Measurements from ENCODE around the gene DMXL1. TPM values are rescaled to one million over a fixed set of nuclear protein-coding genes. Genes with fewer than 3 reads are reported as not detected.
A peak's percentile ranks its signal among the peaks of the same experiment; 100 is the strongest.

The DMXL1 gene
- polyA plus RNA-seq, 2 donors = 9.3 to 14.2 TPM

- Histone ChIP-seq H3K36me3 (ENCODE audit: control insufficient read depth in 2 of 2, insufficient read depth in 2 of 2, low read length in 1 of 2) (no peaks in the 10 kb centered on the region), H3K9me3 (ENCODE audit: control insufficient read depth in 2 of 2, insufficient read depth in 1 of 2, low read depth in 1 of 2, low read length in 1 of 2) (no peaks in the 10 kb centered on the region), H3K27me3 (ENCODE audit: control insufficient read depth in 1 of 2, insufficient read depth in 2 of 2, low read length in 2 of 2) (no peaks in the 10 kb centered on the region), H3K27ac (ENCODE audit: low read depth in 2 of 2, low read length in 1 of 2) (peak overlapping the region in 1 of 2 donors; percentile 15), H3K4me3 (ENCODE audit: low read depth in 1 of 2, low read length in 2 of 2) (no peak overlapping the region), H3K4me1 (ENCODE audit: control insufficient read depth in 2 of 2, insufficient read depth in 2 of 2, low read length in 1 of 2) (peaks cover 0 to 2% of the 10 kb centered on the region in 2 donors)
- WGBS, 2 donors = 88 to 90% methylated on average over 2 of the region's 2 CpGs
These were observed 201.2 kb downstream of the DMXL1 start for GRCh38 chr5:119271758-119272730.

DNA sequence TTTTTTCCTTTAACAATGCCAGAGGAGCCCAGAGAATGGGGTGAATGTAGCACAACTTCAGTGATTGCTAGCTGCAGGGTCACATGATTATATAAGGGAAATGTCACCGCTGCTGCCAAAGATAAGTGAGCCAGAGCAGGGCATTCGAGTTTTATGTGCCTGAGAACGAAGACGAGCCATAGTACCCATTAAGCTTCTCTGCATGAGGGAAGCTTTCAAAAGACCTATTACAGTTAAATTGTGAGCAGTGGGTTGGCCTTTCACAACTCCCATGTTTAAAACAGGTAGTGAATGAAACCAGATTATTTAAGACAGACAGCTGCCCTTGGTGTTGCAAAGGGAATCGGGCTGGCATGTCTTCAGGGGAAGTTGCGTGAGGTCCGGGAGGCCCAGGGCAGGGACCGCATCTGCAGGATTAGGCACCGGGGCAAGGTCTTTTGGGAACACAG lies 202.5 kb downstream of the DMXL1 start:
- Histone ChIP-seq H3K9me3 (ENCODE audit: control insufficient read depth in 2 of 2, insufficient read depth in 1 of 2, low read depth in 1 of 2, low read length in 1 of 2) (no peaks in the 10 kb centered on the region), H3K36me3 (ENCODE audit: control insufficient read depth in 2 of 2, insufficient read depth in 2 of 2, low read length in 1 of 2) (no peaks in the 10 kb centered on the region), H3K4me3 (ENCODE audit: low read depth in 1 of 2, low read length in 2 of 2) (no peak overlapping the region), H3K27me3 (ENCODE audit: control insufficient read depth in 1 of 2, insufficient read depth in 2 of 2, low read length in 2 of 2) (no peaks in the 10 kb centered on the region), H3K27ac (ENCODE audit: low read depth in 2 of 2, low read length in 1 of 2) (peak overlapping the region in 1 of 2 donors; percentile 34), H3K4me1 (ENCODE audit: control insufficient read depth in 2 of 2, insufficient read depth in 2 of 2, low read length in 1 of 2) (peaks cover 2 to 3% of the 10 kb centered on the region in 2 donors)
- 62% methylated on average over 9 of the region's 9 CpGs for WGBS, 2 donors

- Histone ChIP-seq H3K27me3 (ENCODE audit: control insufficient read depth in 1 of 2, insufficient read depth in 2 of 2, low read length in 2 of 2) (no peaks in the 10 kb centered on the region), H3K4me1 (ENCODE audit: control insufficient read depth in 2 of 2, insufficient read depth in 2 of 2, low read length in 1 of 2) (peaks cover 2 to 4% of the 10 kb centered on the region in 2 donors), H3K27ac (ENCODE audit: low read depth in 2 of 2, low read length in 1 of 2) (peak overlapping the region; percentile 45 to 53), H3K9me3 (ENCODE audit: control insufficient read depth in 2 of 2, insufficient read depth in 1 of 2, low read depth in 1 of 2, low read length in 1 of 2) (no peaks in the 10 kb centered on the region), H3K4me3 (ENCODE audit: low read depth in 1 of 2, low read length in 2 of 2) (no peak overlapping the region), H3K36me3 (ENCODE audit: control insufficient read depth in 2 of 2, insufficient read depth in 2 of 2, low read length in 1 of 2) (no peaks in the 10 kb centered on the region)
- 51 to 52% methylated on average over 5 of the region's 5 CpGs for WGBS, 2 donors
These were observed 203.3 kb downstream of the DMXL1 start for GRCh38 chr5:119274030-119274766.

GRCh38 chr5:119274767-119275130 lies 203.9 kb downstream of the DMXL1 start:
- Histone ChIP-seq H3K27ac (ENCODE audit: low read depth in 2 of 2, low read length in 1 of 2) (peak overlapping the region; percentile 45 to 51), H3K27me3 (ENCODE audit: control insufficient read depth in 1 of 2, insufficient read depth in 2 of 2, low read length in 2 of 2) (no peaks in the 10 kb centered on the region), H3K36me3 (ENCODE audit: control insufficient read depth in 2 of 2, insufficient read depth in 2 of 2, low read length in 1 of 2) (no peaks in the 10 kb centered on the region), H3K9me3 (ENCODE audit: control insufficient read depth in 2 of 2, insufficient read depth in 1 of 2, low read depth in 1 of 2, low read length in 1 of 2) (no peaks in the 10 kb centered on the region), H3K4me1 (ENCODE audit: control insufficient read depth in 2 of 2, insufficient read depth in 2 of 2, low read length in 1 of 2) (peaks cover 2 to 4% of the 10 kb centered on the region in 2 donors), H3K4me3 (ENCODE audit: low read depth in 1 of 2, low read length in 2 of 2) (no peak overlapping the region)

GRCh38 chr5:119275146-119275545 lies 204.3 kb downstream of the DMXL1 start:
- H3K36me3 ChIP-seq (ENCODE audit: control insufficient read depth in 2 of 2, insufficient read depth in 2 of 2, low read length in 1 of 2) = no peaks in the 10 kb centered on the region
- 78 to 82% methylated on average over 6 of the region's 6 CpGs for WGBS, 2 donors
- no peak overlapping the region for H3K4me3 ChIP-seq (ENCODE audit: low read depth in 1 of 2, low read length in 2 of 2)
- no peaks in the 10 kb centered on the region for H3K27me3 ChIP-seq (ENCODE audit: control insufficient read depth in 1 of 2, insufficient read depth in 2 of 2, low read length in 2 of 2)
- H3K4me1 ChIP-seq (ENCODE audit: control insufficient read depth in 2 of 2, insufficient read depth in 2 of 2, low read length in 1 of 2) = peaks cover 2 to 4% of the 10 kb centered on the region in 2 donors
- no peak overlapping the region for H3K27ac ChIP-seq (ENCODE audit: low read depth in 2 of 2, low read length in 1 of 2)
- no peaks in the 10 kb centered on the region for H3K9me3 ChIP-seq (ENCODE audit: control insufficient read depth in 2 of 2, insufficient read depth in 1 of 2, low read depth in 1 of 2, low read length in 1 of 2)

DNA sequence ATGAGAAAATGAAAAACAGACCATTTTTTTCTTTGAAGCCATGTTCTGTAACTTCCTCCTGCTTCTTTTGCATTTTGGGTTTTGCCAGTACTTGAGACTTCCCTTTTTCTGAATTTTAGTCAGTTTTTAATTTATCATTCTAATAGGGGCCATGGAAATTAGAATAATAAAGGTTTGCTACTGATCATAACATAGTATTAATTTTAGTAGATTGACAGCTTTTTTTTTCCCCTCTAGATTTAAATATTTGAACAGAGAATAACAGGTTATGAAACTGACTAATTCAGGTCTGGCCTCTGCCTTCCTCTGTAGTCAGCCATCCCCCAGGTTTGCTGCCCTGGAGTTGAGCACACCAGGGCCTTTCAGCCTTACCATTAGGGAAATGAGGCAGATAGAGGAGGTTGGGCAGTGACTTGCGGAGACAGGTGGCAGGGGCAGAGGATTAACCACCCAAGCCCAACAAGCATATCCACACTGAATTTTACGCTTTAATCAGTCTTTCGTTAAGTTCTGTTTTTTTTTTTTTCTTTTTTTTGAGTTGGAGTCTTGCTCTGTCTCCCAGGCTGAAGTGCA lies 204.8 kb downstream of the DMXL1 start:
- 85 to 88% methylated on average over 3 of the region's 3 CpGs for WGBS, 2 donors
- H3K4me1 ChIP-seq (ENCODE audit: control insufficient read depth in 2 of 2, insufficient read depth in 2 of 2, low read length in 1 of 2) = peaks cover 2 to 4% of the 10 kb centered on the region in 2 donors
- no peak overlapping the region for H3K4me3 ChIP-seq (ENCODE audit: low read depth in 1 of 2, low read length in 2 of 2)
- no peaks in the 10 kb centered on the region for H3K9me3 ChIP-seq (ENCODE audit: control insufficient read depth in 2 of 2, insufficient read depth in 1 of 2, low read depth in 1 of 2, low read length in 1 of 2)
- no peaks in the 10 kb centered on the region for H3K27me3 ChIP-seq (ENCODE audit: control insufficient read depth in 1 of 2, insufficient read depth in 2 of 2, low read length in 2 of 2)
- no peak overlapping the region for H3K27ac ChIP-seq (ENCODE audit: low read depth in 2 of 2, low read length in 1 of 2)
- H3K36me3 ChIP-seq (ENCODE audit: control insufficient read depth in 2 of 2, insufficient read depth in 2 of 2, low read length in 1 of 2) = no peaks in the 10 kb centered on the region

- H3K27ac ChIP-seq (ENCODE audit: low read depth in 2 of 2, low read length in 1 of 2) = no peak overlapping the region
- peaks cover 2 to 4% of the 10 kb centered on the region in 2 donors for H3K4me1 ChIP-seq (ENCODE audit: control insufficient read depth in 2 of 2, insufficient read depth in 2 of 2, low read length in 1 of 2)
- H3K9me3 ChIP-seq (ENCODE audit: control insufficient read depth in 2 of 2, insufficient read depth in 1 of 2, low read depth in 1 of 2, low read length in 1 of 2) = no peaks in the 10 kb centered on the region
- H3K27me3 ChIP-seq (ENCODE audit: control insufficient read depth in 1 of 2, insufficient read depth in 2 of 2, low read length in 2 of 2) = no peaks in the 10 kb centered on the region
- 84 to 85% methylated on average over 5 of the region's 5 CpGs for WGBS, 2 donors
- no peaks in the 10 kb centered on the region for H3K36me3 ChIP-seq (ENCODE audit: control insufficient read depth in 2 of 2, insufficient read depth in 2 of 2, low read length in 1 of 2)
- H3K4me3 ChIP-seq (ENCODE audit: low read depth in 1 of 2, low read length in 2 of 2) = no peak overlapping the region
These were observed 206.1 kb downstream of the DMXL1 start for GRCh38 chr5:119276978-119277377.

GRCh38 chr5:119279093-119279492 lies 208.2 kb downstream of the DMXL1 start:
- Histone ChIP-seq H3K4me3 (ENCODE audit: low read depth in 1 of 2, low read length in 2 of 2) (no peak overlapping the region), H3K27me3 (ENCODE audit: control insufficient read depth in 1 of 2, insufficient read depth in 2 of 2, low read length in 2 of 2) (no peaks in the 10 kb centered on the region), H3K4me1 (ENCODE audit: control insufficient read depth in 2 of 2, insufficient read depth in 2 of 2, low read length in 1 of 2) (peaks cover 2 to 4% of the 10 kb centered on the region in 2 donors), H3K36me3 (ENCODE audit: control insufficient read depth in 2 of 2, insufficient read depth in 2 of 2, low read length in 1 of 2) (no peaks in the 10 kb centered on the region), H3K9me3 (ENCODE audit: control insufficient read depth in 2 of 2, insufficient read depth in 1 of 2, low read depth in 1 of 2, low read length in 1 of 2) (no peaks in the 10 kb centered on the region), H3K27ac (ENCODE audit: low read depth in 2 of 2, low read length in 1 of 2) (no peak overlapping the region)
- WGBS, 2 donors = 71 to 80% methylated on average over 1 of the region's 1 CpG

GRCh38 chr5:119280380-119280779 lies 209.5 kb downstream of the DMXL1 start:
- peaks cover 2 to 6% of the 10 kb centered on the region in 2 donors for H3K4me1 ChIP-seq (ENCODE audit: control insufficient read depth in 2 of 2, insufficient read depth in 2 of 2, low read length in 1 of 2)
- no peak overlapping the region for H3K4me3 ChIP-seq (ENCODE audit: low read depth in 1 of 2, low read length in 2 of 2)
- no peaks in the 10 kb centered on the region for H3K27me3 ChIP-seq (ENCODE audit: control insufficient read depth in 1 of 2, insufficient read depth in 2 of 2, low read length in 2 of 2)
- H3K36me3 ChIP-seq (ENCODE audit: control insufficient read depth in 2 of 2, insufficient read depth in 2 of 2, low read length in 1 of 2) = no peaks in the 10 kb centered on the region
- no peaks in the 10 kb centered on the region for H3K9me3 ChIP-seq (ENCODE audit: control insufficient read depth in 2 of 2, insufficient read depth in 1 of 2, low read depth in 1 of 2, low read length in 1 of 2)
- WGBS, 2 donors = 73 to 85% methylated on average over 3 of the region's 3 CpGs
- no peak overlapping the region for H3K27ac ChIP-seq (ENCODE audit: low read depth in 2 of 2, low read length in 1 of 2)

All from esophagus (tissue), 2 donors.